Common myeloid progenitor, CD34-positive (primary cell): ENCODE measurements around the gene L3MBTL1.

Experiments
- CTCF ChIA-PET: fragments of 350-600 bp; sonication (Branson Sonifier 250); formaldehyde crosslinking; loops from one replicate; lab custom pipeline; 2021; ENCODE audit warnings: antibody characterized with exemption; lab: Charles Lee
- POLR2A ChIA-PET: fragments of 350-600 bp; sonication (Branson Sonifier 250); formaldehyde crosslinking; loops from one replicate; lab custom pipeline; 2021; ENCODE audit warnings: antibody characterized with exemption; lab: Charles Lee
- DNase-seq, 3 donors: peaks; one replicate each; pipeline versions ENCODE4 v3.0.0 to v3.0.0-alpha.2; 2013
- H3K27ac ChIP-seq, 2 experiments: 1 replicate in 1 of 2; 2 replicates in 1 of 2; pipeline ENCODE4 v1.7.0; 2013; ENCODE audit warnings: inconsistent platforms in 2 of 2, low read length in 2 of 2, mild to moderate bottlenecking in 2 of 2, low read depth in 1 of 2, moderate library complexity in 1 of 2; ENCODE audit not compliant: severe bottlenecking in 2 of 2, insufficient read depth in 1 of 2, poor library complexity in 1 of 2
- H3K27me3 ChIP-seq, 5 experiments: replicated peaks in 2 of 5; 1 replicate in 3 of 5; 2 replicates in 2 of 5; pipeline versions ENCODE4 v1.6.1 to v1.7.0; 2013; ENCODE audit warnings: low read length in 4 of 5, mild to moderate bottlenecking in 2 of 5, moderate library complexity in 2 of 5, inconsistent platforms in 1 of 5; ENCODE audit not compliant: insufficient read depth in 5 of 5, control insufficient read depth in 4 of 5
- H3K36me3 ChIP-seq, 4 experiments: 1 replicate in 2 of 4; 2 replicates in 2 of 4; pipeline versions ENCODE4 v1.6.1 to v1.7.0; 2013; ENCODE audit warnings: low read length in 3 of 4, control low read depth in 1 of 4, mild to moderate bottlenecking in 1 of 4; ENCODE audit not compliant: control insufficient read depth in 4 of 4, insufficient read depth in 4 of 4
- H3K4me1 ChIP-seq, 4 experiments: 1 replicate in 3 of 4; 2 replicates in 1 of 4; pipeline versions ENCODE4 v1.6.1 to v1.7.1; 2013; ENCODE audit warnings: low read length in 3 of 4, mild to moderate bottlenecking in 3 of 4, control low read depth in 1 of 4, inconsistent platforms in 1 of 4, moderate library complexity in 1 of 4; ENCODE audit not compliant: control insufficient read depth in 4 of 4, insufficient read depth in 4 of 4; ENCODE audit errors: control extremely low read depth in 1 of 4
- H3K4me3 ChIP-seq, 7 experiments: 1 replicate in 4 of 7; 2 replicates in 3 of 7; pipeline versions ENCODE4 v1.5.1 to v1.7.0; 2013; ENCODE audit warnings: mild to moderate bottlenecking in 7 of 7, low read length in 6 of 7, moderate library complexity in 6 of 7, inconsistent platforms in 2 of 7, low read depth in 2 of 7, control low read depth in 1 of 7; ENCODE audit not compliant: insufficient read depth in 4 of 7, control insufficient read depth in 1 of 7; ENCODE audit errors: extremely low read depth in 1 of 7
- H3K9me3 ChIP-seq, 5 experiments: 1 replicate in 4 of 5; 2 replicates in 1 of 5; pipeline versions ENCODE4 v1.6.1 to v1.7.1; 2013; ENCODE audit warnings: low read length in 4 of 5, mild to moderate bottlenecking in 2 of 5, inconsistent platforms in 1 of 5, low read depth in 1 of 5, moderate library complexity in 1 of 5; ENCODE audit not compliant: control insufficient read depth in 4 of 5, insufficient read depth in 2 of 5; ENCODE audit errors: control extremely low read depth in 1 of 5
- WGBS: methylation state at CpG from one replicate; pipeline ENCODE4 v1.1.5; 2013; ENCODE audit not compliant: insufficient coverage; 5-methylcytosine and 5-hydroxymethylcytosine counted together

Gene L3MBTL1

GRCh38 chr20:43528258-43528875 lies 20.9 kb downstream of the L3MBTL1 start:
- Histone ChIP-seq H3K9me3 (no peaks in the 10 kb centered on the region), H3K4me3 (no peak overlapping the region), H3K27me3 (no peaks in the 10 kb centered on the region), H3K36me3 (peaks cover 0 to 5% (median 1%) of the 10 kb centered on the region in 4 experiments), H3K4me1 (no peaks in the 10 kb centered on the region), H3K27ac (no peak overlapping the region)
- 90% methylated on average over 4 of the region's 8 CpGs for WGBS
- no peak for DNase-seq
- ChIA-PET CTCF (interaction anchor here (1.2 to 4.0 kb wide), 2 partner anchors 11 to 13 kb away, joined by 3 to 17 read pairs; no protein-coding TSS in a partner anchor), POLR2A (no interaction called here)

GRCh38 chr20:43529051-43529450 lies 21.6 kb downstream of the L3MBTL1 start:
- Histone ChIP-seq H3K4me1 (no peaks in the 10 kb centered on the region), H3K36me3 (peaks cover 0 to 6% (median 1%) of the 10 kb centered on the region in 4 experiments), H3K27ac (no peak overlapping the region), H3K9me3 (no peaks in the 10 kb centered on the region), H3K4me3 (no peak overlapping the region), H3K27me3 (no peaks in the 10 kb centered on the region)
- ChIA-PET CTCF (interaction anchor here (1.0 to 4.0 kb wide), 4 partner anchors 10 to 163 kb away, joined by 3 to 17 read pairs (median 3); no protein-coding TSS in a partner anchor), POLR2A (no interaction called here)
- 100% methylated on average over 4 of the region's 5 CpGs for WGBS
- DNase-seq: no peak

GRCh38 chr20:43529457-43530153 lies 22.1 kb downstream of the L3MBTL1 start:
- POLR2A ChIA-PET: no interaction called here

GRCh38 chr20:43530321-43531090 lies 23.0 kb downstream of the L3MBTL1 start:
- no peak for DNase-seq
- ChIA-PET POLR2A (no interaction called here), CTCF (interaction anchor here (1.5 to 4.0 kb wide), 2 partner anchors 8 to 13 kb away, joined by 3 to 17 read pairs; no protein-coding TSS in a partner anchor)
- H3K27me3 ChIP-seq: no peaks in the 10 kb centered on the region
- no peaks in the 10 kb centered on the region for H3K4me1 ChIP-seq
- 99% methylated on average over 13 of the region's 14 CpGs for WGBS
- H3K4me3 ChIP-seq: no peak overlapping the region
- no peaks in the 10 kb centered on the region for H3K9me3 ChIP-seq
- H3K27ac ChIP-seq: no peak overlapping the region
- peaks cover 0 to 18% (median 2%) of the 10 kb centered on the region in 4 experiments for H3K36me3 ChIP-seq

More at GRCh38 chr20:43529457-43530153, 22.1 kb downstream of the L3MBTL1 start:
- Histone ChIP-seq H3K4me1 (no peaks in the 10 kb centered on the region), H3K27me3 (no peaks in the 10 kb centered on the region), H3K36me3 (peaks cover 0 to 11% (median 1%) of the 10 kb centered on the region in 4 experiments), H3K9me3 (no peaks in the 10 kb centered on the region), H3K4me3 (no peak overlapping the region), H3K27ac (no peak overlapping the region)
- WGBS: 93% methylated on average over 3 of the region's 3 CpGs
- DNase-seq: no peak
- CTCF ChIA-PET: interaction anchor here (1.0 to 4.0 kb wide), 4 partner anchors 9 to 162 kb away, joined by 3 to 17 read pairs (median 3); no protein-coding TSS in a partner anchor

GRCh38 chr20:43531091-43531443 lies 23.6 kb downstream of the L3MBTL1 start:
- H3K27ac ChIP-seq: no peak overlapping the region
- no peaks in the 10 kb centered on the region for H3K4me1 ChIP-seq
- no peaks in the 10 kb centered on the region for H3K9me3 ChIP-seq
- H3K27me3 ChIP-seq: no peaks in the 10 kb centered on the region
- peaks cover 0 to 23% (median 4%) of the 10 kb centered on the region in 4 experiments for H3K36me3 ChIP-seq
- ChIA-PET CTCF (interaction anchor here (1.5 to 4.0 kb wide), 2 partner anchors 8 to 13 kb away, joined by 3 to 17 read pairs; no protein-coding TSS in a partner anchor), POLR2A (no interaction called here)
- no peak for DNase-seq
- no peak overlapping the region for H3K4me3 ChIP-seq

GRCh38 chr20:43532416-43533055 lies 25.0 kb downstream of the L3MBTL1 start:
- 98% methylated on average over 8 of the region's 9 CpGs for WGBS
- Histone ChIP-seq H3K27me3 (no peaks in the 10 kb centered on the region), H3K36me3 (peaks cover 0 to 26% (median 7%) of the 10 kb centered on the region in 4 experiments), H3K9me3 (no peaks in the 10 kb centered on the region), H3K27ac (no peak overlapping the region), H3K4me1 (no peaks in the 10 kb centered on the region), H3K4me3 (no peak overlapping the region)
- CTCF ChIA-PET: interaction anchor here (0.9 to 2.0 kb wide), 2 partner anchors 9 to 84 kb away, joined by 4 to 5 read pairs; no protein-coding TSS in a partner anchor
- DNase-seq: no peak
- POLR2A ChIA-PET: interaction anchor here (0.9 kb wide), 1 partner anchor 10 kb away, joined by 4 read pairs; no protein-coding TSS in a partner anchor
